GM06990 (cell line): ENCODE data around the gene PAX9.

Experiments used
- DNase-seq: peaks from one replicate; pipeline ENCODE4 v3.0.0-alpha.2; 2011; ENCODE audit not compliant: insufficient read length; ENCODE audit errors: extremely low read depth
- H3K27me3 ChIP-seq: replicated peaks from 2 replicates; pipeline ENCODE4 v1.6.0; 2011; ENCODE audit warnings: low read length; ENCODE audit not compliant: control insufficient read depth, insufficient read depth
- H3K36me3 ChIP-seq: 2 replicates; pipeline ENCODE4 v1.5.1; 2011; ENCODE audit warnings: low read length; ENCODE audit not compliant: control insufficient read depth, insufficient read depth
- H3K4me3 ChIP-seq: replicated peaks from 2 replicates; pipeline ENCODE4 v1.5.1; 2011; ENCODE audit warnings: low read depth, mild to moderate bottlenecking, control low read depth, low read length
- TF ChIP-seq, protein P1 (sequence below): IDR thresholded peaks from 2 replicates; pipeline ENCODE4 v1.5.1; 2011; ENCODE audit warnings: low read length, control low read depth, mild to moderate bottlenecking, inconsistent platforms; ENCODE audit not compliant: insufficient read depth, poor library complexity, severe bottlenecking

The PAX9 gene

DNA sequence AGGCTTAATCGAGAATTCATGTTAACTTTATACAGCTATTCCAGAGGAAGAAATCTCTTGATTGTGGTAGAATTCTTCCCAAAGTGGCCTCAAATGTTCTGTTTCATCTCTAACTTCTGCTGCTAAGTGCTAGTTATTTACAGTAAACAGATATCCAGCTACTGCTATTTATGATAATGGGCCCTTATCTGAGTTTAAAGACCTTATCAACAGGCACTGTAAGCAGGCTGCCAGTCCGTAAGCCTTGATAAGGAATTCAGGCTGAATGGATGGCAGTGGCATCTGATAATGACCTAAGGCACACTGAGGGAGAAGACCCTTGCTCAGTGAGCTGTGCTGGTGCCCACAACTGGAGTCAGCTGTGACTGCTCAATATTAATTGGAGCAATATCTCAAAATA is 59.0 kb downstream of the PAX9 start:
- DNase-seq: no peak
- TF ChIP-seq, protein P1, sequence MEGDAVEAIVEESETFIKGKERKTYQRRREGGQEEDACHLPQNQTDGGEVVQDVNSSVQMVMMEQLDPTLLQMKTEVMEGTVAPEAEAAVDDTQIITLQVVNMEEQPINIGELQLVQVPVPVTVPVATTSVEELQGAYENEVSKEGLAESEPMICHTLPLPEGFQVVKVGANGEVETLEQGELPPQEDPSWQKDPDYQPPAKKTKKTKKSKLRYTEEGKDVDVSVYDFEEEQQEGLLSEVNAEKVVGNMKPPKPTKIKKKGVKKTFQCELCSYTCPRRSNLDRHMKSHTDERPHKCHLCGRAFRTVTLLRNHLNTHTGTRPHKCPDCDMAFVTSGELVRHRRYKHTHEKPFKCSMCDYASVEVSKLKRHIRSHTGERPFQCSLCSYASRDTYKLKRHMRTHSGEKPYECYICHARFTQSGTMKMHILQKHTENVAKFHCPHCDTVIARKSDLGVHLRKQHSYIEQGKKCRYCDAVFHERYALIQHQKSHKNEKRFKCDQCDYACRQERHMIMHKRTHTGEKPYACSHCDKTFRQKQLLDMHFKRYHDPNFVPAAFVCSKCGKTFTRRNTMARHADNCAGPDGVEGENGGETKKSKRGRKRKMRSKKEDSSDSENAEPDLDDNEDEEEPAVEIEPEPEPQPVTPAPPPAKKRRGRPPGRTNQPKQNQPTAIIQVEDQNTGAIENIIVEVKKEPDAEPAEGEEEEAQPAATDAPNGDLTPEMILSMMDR: no peak
- H3K36me3 ChIP-seq: no peaks in the 10 kb centered on the region
- H3K4me3 ChIP-seq: no peak overlapping the region
- H3K27me3 ChIP-seq: no peaks in the 10 kb centered on the region; the same call in 1 of the 2 replicates

DNA sequence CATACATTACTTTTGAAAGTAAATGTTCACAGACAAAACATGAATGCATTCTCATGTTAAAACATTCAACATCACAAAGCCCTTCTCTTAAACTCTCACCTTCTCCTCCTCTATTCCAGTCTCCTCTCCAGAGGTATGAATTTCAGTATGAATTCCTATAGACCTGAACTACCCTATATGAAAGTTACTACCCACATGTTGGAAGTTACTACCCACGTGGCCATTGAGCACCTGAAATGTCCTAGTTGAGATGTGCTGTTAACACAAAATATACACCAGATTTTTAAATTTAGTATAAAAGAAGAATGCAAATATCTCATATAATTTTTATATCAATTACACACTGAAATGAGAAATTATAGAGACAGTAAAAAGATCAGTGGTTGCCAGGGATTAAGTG is 60.2 kb downstream of the PAX9 start:
- no peak for DNase-seq
- no peak overlapping the region for H3K4me3 ChIP-seq
- TF ChIP-seq, protein P1: no peak
- no peaks in the 10 kb centered on the region; the same call in 1 of the 2 replicates for H3K27me3 ChIP-seq
- no peaks in the 10 kb centered on the region for H3K36me3 ChIP-seq

DNA sequence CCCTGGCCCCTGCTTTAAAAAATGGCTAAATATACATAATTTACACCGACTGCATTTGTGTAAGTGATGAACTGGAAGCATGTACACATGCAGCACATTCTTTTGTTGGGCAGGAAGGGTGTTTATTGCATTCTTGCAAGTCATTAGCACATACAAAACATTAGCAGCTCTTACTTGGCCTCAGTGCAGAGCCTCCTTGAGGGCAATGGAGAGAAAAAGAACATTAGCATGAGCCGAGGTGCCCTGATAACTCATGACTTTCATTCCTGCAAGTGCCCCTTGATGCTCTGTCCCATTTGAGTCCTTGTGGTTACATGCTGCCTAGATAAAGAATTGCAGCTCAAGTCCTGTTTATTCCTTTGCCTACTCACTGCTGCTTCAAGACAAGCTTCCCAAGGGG is 61.9 kb downstream of the PAX9 start:
- TF ChIP-seq, protein P1: no peak
- Histone ChIP-seq H3K36me3 (no peaks in the 10 kb centered on the region), H3K4me3 (no peak overlapping the region), H3K27me3 (no peaks in the 10 kb centered on the region; the same call in 1 of the 2 replicates)
- no peak for DNase-seq

DNA sequence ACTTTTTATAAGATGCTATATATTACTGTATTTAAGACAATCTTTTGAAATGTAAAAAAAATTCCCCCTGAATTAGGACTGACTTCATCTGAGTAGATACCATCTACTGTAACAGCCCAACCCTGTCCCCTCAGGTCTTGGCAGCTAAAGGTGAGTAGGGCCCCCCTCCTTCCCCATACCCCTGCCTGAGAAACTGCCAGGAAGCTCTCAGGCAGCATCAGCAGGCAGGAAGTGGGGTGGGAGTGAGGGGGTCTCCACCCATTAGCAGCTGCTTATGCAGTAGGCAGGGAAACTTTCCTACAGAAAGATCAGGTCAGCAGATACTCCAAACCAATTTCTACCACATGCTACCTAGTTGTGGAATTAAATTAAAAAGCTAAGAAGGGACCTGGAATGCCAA is 62.5 kb downstream of the PAX9 start:
- Histone ChIP-seq H3K4me3 (no peak overlapping the region), H3K27me3 (no peaks in the 10 kb centered on the region; the same call in 1 of the 2 replicates), H3K36me3 (no peaks in the 10 kb centered on the region)
- no peak for DNase-seq
- TF ChIP-seq, protein P1: no peak

DNA sequence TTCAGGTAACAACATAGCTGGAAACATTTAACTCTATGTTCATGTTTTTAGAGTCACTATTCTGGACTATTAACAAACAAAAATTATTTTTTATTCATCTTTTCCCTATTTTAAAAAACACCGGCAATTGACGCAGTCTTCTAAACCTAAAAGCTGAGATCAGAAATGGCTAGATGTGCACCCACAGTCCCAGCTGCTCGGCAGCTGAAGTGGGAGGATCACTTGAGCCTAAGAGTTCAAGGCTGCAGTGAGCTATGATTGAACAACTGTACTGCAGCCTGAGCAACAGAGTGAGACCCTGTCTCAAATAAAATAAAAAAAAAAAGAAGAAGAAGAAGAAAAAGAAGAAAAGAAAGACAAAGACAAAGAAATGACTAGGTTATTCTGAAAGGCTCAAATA is 64.5 kb downstream of the PAX9 start:
- Histone ChIP-seq H3K4me3 (no peak overlapping the region), H3K27me3 (no peaks in the 10 kb centered on the region; the same call in 1 of the 2 replicates), H3K36me3 (no peaks in the 10 kb centered on the region)
- DNase-seq: no peak
- TF ChIP-seq, protein P1: no peak
